GM12864 (cell line): Measurements from ENCODE around the gene UQCR11.
A peak's percentile ranks its signal among the peaks of the same experiment; 100 is the strongest.
"Not testable (repeated sequence)": the region's sequence is repeated elsewhere in the genome, so short reads cannot be mapped to it uniquely, and the experiment has no call there.

Experiments
- DNase-seq: peaks from one replicate; pipeline ENCODE4 v3.0.0-alpha.2; 2011; ENCODE audit warnings: low read depth
- H3K4me3 ChIP-seq: 2 replicates; pipeline ENCODE4 v1.5.1; 2011; ENCODE audit warnings: mild to moderate bottlenecking, low read depth, low read length, control low read depth
- CTCF ChIP-seq: IDR thresholded peaks from 2 replicates; pipeline ENCODE4 v1.5.1; 2011; ENCODE audit warnings: low read depth, mild to moderate bottlenecking, moderate library complexity, low read length, control low read depth, inconsistent platforms; ENCODE audit errors: missing control alignments

Gene UQCR11

GRCh38 chr19:1646659-1647453 is 41.6 kb upstream of the UQCR11 start:
- DNase-seq: no peak
- TF ChIP-seq CTCF: no peak
- peak overlapping the region; percentile 92 for H3K4me3 ChIP-seq

GRCh38 chr19:1646149-1646548 is 40.9 kb upstream of the UQCR11 start:
- no peak for TF ChIP-seq CTCF
- no peak overlapping the region for H3K4me3 ChIP-seq
- DNase-seq: no peak

- TF ChIP-seq CTCF: no peak
- H3K4me3 ChIP-seq: no peak overlapping the region
Measured at GRCh38 chr19:1645299-1645698, 40.0 kb upstream of the UQCR11 start.

GRCh38 chr19:1644070-1644469 is 38.8 kb upstream of the UQCR11 start:
- DNase-seq: no peak
- TF ChIP-seq CTCF: no peak
- H3K4me3 ChIP-seq: no peak overlapping the region

More at GRCh38 chr19:1645299-1645698, 40.0 kb upstream of the UQCR11 start:
- DNase-seq: no peak

GRCh38 chr19:1640893-1641448 is 35.7 kb upstream of the UQCR11 start:
- H3K4me3 ChIP-seq, DNase-seq: not testable (repeated sequence)

GRCh38 chr19:1636325-1637236 is 31.3 kb upstream of the UQCR11 start:
- H3K4me3 ChIP-seq: no peak overlapping the region
- DNase-seq: no peak
- no peak for TF ChIP-seq CTCF

GRCh38 chr19:1634938-1635243 is 29.6 kb upstream of the UQCR11 start:
- no peak for DNase-seq
- TF ChIP-seq CTCF: no peak
- H3K4me3 ChIP-seq: no peak overlapping the region
